A673 (cell line): ENCODE measurements around the gene GPD2.

Experiments used
- CTCF ChIP-seq: fragments of 300-800, 200-600 bp; sonication (generic); conservative IDR thresholded peaks from 2 replicates; pipeline ENCODE4 v1.5.1; 2017; ENCODE audit warnings: low read depth, mild to moderate bottlenecking, antibody characterized with exemption, low read length, moderate library complexity, mixed read lengths
- EZH2 ChIP-seq: fragments of 200-600 bp; sonication (generic); IDR thresholded peaks from 2 replicates; pipeline ENCODE4 v1.6.1; 2017; ENCODE audit warnings: borderline replicate concordance, low read depth, mild to moderate bottlenecking, mixed read lengths, antibody characterized with exemption, low read length; ENCODE audit not compliant: poor library complexity, severe bottlenecking

- no peak for TF ChIP-seq CTCF
- no peak for TF ChIP-seq EZH2
These were observed 55.0 kb downstream of the GPD2 start for GRCh38 chr2:156491176-156491575.
